Hepatic stellate cell (primary cell): ENCODE measurements around the gene SCNN1B.
"Not testable (repeated sequence)": the region's sequence is repeated elsewhere in the genome, so short reads cannot be mapped to it uniquely, and the experiment has no call there.

Experiments
- DNase-seq: peaks from one replicate; pipeline ENCODE4 v3.0.0; 2011; ENCODE audit warnings: low spot score

SCNN1B gene

GRCh38 chr16:23381702-23382101, 79.6 kb downstream of the SCNN1B start:
- DNase-seq = not testable (repeated sequence)

GRCh38 chr16:23382279-23382678, 80.2 kb downstream of the SCNN1B start:
- DNase-seq = no peak

- no peak for DNase-seq
Measured at GRCh38 chr16:23383881-23384280, 81.8 kb downstream of the SCNN1B start.

- no peak for DNase-seq
Measured at GRCh38 chr16:23384878-23385277, 82.8 kb downstream of the SCNN1B start.

GRCh38 chr16:23385441-23385840, 83.3 kb downstream of the SCNN1B start:
- DNase-seq = no peak

GRCh38 chr16:23387666-23388065, 85.6 kb downstream of the SCNN1B start:
- DNase-seq = no peak

GRCh38 chr16:23388786-23389185, 86.7 kb downstream of the SCNN1B start:
- DNase-seq = no peak

- no peak for DNase-seq
Measured at GRCh38 chr16:23389201-23389600, 87.1 kb downstream of the SCNN1B start.

- not testable (repeated sequence) for DNase-seq
Measured at GRCh38 chr16:23389936-23390335, 87.8 kb downstream of the SCNN1B start.

GRCh38 chr16:23391381-23392222, 89.5 kb downstream of the SCNN1B start:
- no peak for DNase-seq

GRCh38 chr16:23392223-23392600, 90.1 kb downstream of the SCNN1B start:
- no peak for DNase-seq

GRCh38 chr16:23394141-23394831, 92.2 kb downstream of the SCNN1B start:
- no peak for DNase-seq

- no peak for DNase-seq
Measured at GRCh38 chr16:23395732-23396131, 93.6 kb downstream of the SCNN1B start.

GRCh38 chr16:23397464-23397863, 95.4 kb downstream of the SCNN1B start:
- DNase-seq = no peak

GRCh38 chr16:23398987-23399805, 97.1 kb downstream of the SCNN1B start:
- no peak for DNase-seq

GRCh38 chr16:23400447-23400846, 98.3 kb downstream of the SCNN1B start:
- DNase-seq = not testable (repeated sequence)

GRCh38 chr16:23401139-23401538, 99.0 kb downstream of the SCNN1B start:
- DNase-seq = no peak

- DNase-seq = no peak
Measured at GRCh38 chr16:23402100-23402499, 100.0 kb downstream of the SCNN1B start.

- DNase-seq = no peak
Measured at GRCh38 chr16:23403547-23403946, 101.4 kb downstream of the SCNN1B start.

GRCh38 chr16:23406024-23406423, 103.9 kb downstream of the SCNN1B start:
- DNase-seq = no peak

- DNase-seq = no peak
Measured at GRCh38 chr16:23406546-23407240, 104.6 kb downstream of the SCNN1B start.
